ENCODE measurements around the gene PARN. TPM values are rescaled to one million over a fixed set of nuclear protein-coding genes. Genes with fewer than 3 reads are reported as not detected.

The PARN gene
- total RNA-seq, 4 donors from 2014 or later, result 34.1 to 50.0 (median 40.3) TPM

- Histone ChIP-seq H3K4me1 (no peaks in the 10 kb centered on the region), H3K36me3 (no peaks in the 10 kb centered on the region), H3K4me3 (no peak overlapping the region), H3K27ac (peak overlapping the region; percentile 15 to 59), H3K9me3 (no peaks in the 10 kb centered on the region), H3K27me3 (no peaks in the 10 kb centered on the region)
- intact Hi-C loops (cut with DNase I; ENCODE audit: low total_unique reads), result no loop called here
- TF ChIP-seq, protein P1, sequence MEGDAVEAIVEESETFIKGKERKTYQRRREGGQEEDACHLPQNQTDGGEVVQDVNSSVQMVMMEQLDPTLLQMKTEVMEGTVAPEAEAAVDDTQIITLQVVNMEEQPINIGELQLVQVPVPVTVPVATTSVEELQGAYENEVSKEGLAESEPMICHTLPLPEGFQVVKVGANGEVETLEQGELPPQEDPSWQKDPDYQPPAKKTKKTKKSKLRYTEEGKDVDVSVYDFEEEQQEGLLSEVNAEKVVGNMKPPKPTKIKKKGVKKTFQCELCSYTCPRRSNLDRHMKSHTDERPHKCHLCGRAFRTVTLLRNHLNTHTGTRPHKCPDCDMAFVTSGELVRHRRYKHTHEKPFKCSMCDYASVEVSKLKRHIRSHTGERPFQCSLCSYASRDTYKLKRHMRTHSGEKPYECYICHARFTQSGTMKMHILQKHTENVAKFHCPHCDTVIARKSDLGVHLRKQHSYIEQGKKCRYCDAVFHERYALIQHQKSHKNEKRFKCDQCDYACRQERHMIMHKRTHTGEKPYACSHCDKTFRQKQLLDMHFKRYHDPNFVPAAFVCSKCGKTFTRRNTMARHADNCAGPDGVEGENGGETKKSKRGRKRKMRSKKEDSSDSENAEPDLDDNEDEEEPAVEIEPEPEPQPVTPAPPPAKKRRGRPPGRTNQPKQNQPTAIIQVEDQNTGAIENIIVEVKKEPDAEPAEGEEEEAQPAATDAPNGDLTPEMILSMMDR (IDR thresholded peaks at IDR 0.05), result no peak
- TF ChIP-seq POLR2A (IDR thresholded peaks at IDR 0.05), result no peak
- DNase-seq, result no peak
Observed at GRCh38 chr16:14564323-14564722, 65.7 kb downstream of the PARN start.

GRCh38 chr16:14562691-14563491, 67.2 kb downstream of the PARN start:
- no peak overlapping the region for H3K4me3 ChIP-seq
- DNase-seq, result no peak
- no peaks in the 10 kb centered on the region for H3K27me3 ChIP-seq
- H3K9me3 ChIP-seq, result no peaks in the 10 kb centered on the region
- TF ChIP-seq, protein P1 (IDR thresholded peaks at IDR 0.05), result no peak
- no peak for TF ChIP-seq POLR2A (IDR thresholded peaks at IDR 0.05)
- intact Hi-C loops (cut with DNase I; ENCODE audit: low total_unique reads), result no loop called here
- no peaks in the 10 kb centered on the region for H3K4me1 ChIP-seq
- H3K27ac ChIP-seq, result no peak overlapping the region
- H3K36me3 ChIP-seq, result no peaks in the 10 kb centered on the region

DNA sequence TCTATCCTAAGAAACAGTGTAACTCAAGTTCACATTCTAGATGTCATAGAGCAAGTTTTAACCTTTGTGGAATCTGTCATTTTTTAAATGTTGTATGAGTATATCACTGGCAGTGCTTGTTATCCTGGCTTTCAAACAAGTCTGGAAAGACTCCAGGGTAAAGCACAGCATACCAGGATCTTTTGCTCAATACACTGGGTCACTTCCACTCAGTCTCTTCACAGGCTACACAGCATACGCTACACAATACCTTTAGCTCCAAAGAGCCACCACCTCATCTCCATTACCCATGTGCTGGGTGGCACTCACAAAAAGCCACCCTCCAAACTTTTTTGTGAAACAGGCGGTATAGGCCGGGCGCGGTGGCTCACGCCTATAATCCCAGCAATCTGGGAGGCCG, 69.5 kb downstream of the PARN start:
- Histone ChIP-seq H3K27ac (no peak overlapping the region), H3K4me3 (no peak overlapping the region), H3K9me3 (no peaks in the 10 kb centered on the region), H3K27me3 (no peaks in the 10 kb centered on the region), H3K4me1 (no peaks in the 10 kb centered on the region), H3K36me3 (no peaks in the 10 kb centered on the region)
- intact Hi-C loops (cut with DNase I; ENCODE audit: low total_unique reads), result no loop called here
- TF ChIP-seq, protein P1 (IDR thresholded peaks at IDR 0.05), result no peak
- no peak for TF ChIP-seq POLR2A (IDR thresholded peaks at IDR 0.05)
- no peak for DNase-seq

DNA sequence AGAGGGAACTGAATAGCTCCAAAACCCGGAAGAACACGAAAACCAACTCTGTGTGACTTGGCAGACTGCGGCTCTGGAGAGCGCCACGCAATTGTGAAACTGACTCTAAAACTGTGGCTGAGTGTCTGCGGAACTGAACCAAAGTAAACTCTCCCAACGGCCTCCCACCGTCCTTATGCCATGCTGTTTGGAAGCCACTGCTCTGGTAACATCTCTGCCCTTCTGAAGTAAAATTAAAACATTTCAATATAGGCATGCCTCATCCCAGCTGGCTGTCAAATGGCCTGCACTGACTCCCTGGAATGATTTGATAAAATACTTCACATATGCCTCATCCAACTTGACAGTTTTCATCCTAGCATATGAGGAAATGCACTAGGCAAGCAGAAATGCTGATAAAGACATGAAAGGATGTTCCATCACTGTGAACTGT, 70.2 kb downstream of the PARN start:
- Histone ChIP-seq H3K36me3 (no peaks in the 10 kb centered on the region), H3K27me3 (no peaks in the 10 kb centered on the region), H3K4me1 (no peaks in the 10 kb centered on the region), H3K27ac (no peak overlapping the region), H3K9me3 (no peaks in the 10 kb centered on the region), H3K4me3 (no peak overlapping the region)
- no peak for TF ChIP-seq POLR2A (IDR thresholded peaks at IDR 0.05)
- TF ChIP-seq, protein P1 (IDR thresholded peaks at IDR 0.05), result no peak
- DNase-seq, result no peak
- intact Hi-C loops (cut with DNase I; ENCODE audit: low total_unique reads), result no loop called here

- Histone ChIP-seq H3K4me3 (no peak overlapping the region), H3K36me3 (no peaks in the 10 kb centered on the region), H3K27me3 (no peaks in the 10 kb centered on the region), H3K4me1 (no peaks in the 10 kb centered on the region), H3K27ac (peak overlapping the region in 1 of 2 donors; percentile 7), H3K9me3 (no peaks in the 10 kb centered on the region)
- TF ChIP-seq, protein P1 (IDR thresholded peaks at IDR 0.05), result no peak
- no peak for TF ChIP-seq POLR2A (IDR thresholded peaks at IDR 0.05)
- intact Hi-C loops (cut with DNase I; ENCODE audit: low total_unique reads), result no loop called here
- no peak for DNase-seq
Observed at GRCh38 chr16:14553447-14553846, 76.6 kb downstream of the PARN start.
